Fibroblast of pulmonary artery (primary cell): ENCODE measurements around the gene CAMK1.

Experiments
- DNase-seq: peaks from one replicate; pipeline ENCODE4 v3.0.0-alpha.2; 2010; ENCODE audit warnings: low read depth
- H3K4me3 ChIP-seq: replicated peaks from 2 replicates; pipeline ENCODE4 v1.5.1; 2011; ENCODE audit warnings: low read depth, mild to moderate bottlenecking, control low read depth, low read length, moderate library complexity
- CTCF ChIP-seq: IDR thresholded peaks from 2 replicates; pipeline ENCODE4 v1.5.1; 2011; ENCODE audit warnings: mild to moderate bottlenecking, control low read depth, low read length, inconsistent platforms; ENCODE audit errors: missing control alignments

The CAMK1 gene

DNA sequence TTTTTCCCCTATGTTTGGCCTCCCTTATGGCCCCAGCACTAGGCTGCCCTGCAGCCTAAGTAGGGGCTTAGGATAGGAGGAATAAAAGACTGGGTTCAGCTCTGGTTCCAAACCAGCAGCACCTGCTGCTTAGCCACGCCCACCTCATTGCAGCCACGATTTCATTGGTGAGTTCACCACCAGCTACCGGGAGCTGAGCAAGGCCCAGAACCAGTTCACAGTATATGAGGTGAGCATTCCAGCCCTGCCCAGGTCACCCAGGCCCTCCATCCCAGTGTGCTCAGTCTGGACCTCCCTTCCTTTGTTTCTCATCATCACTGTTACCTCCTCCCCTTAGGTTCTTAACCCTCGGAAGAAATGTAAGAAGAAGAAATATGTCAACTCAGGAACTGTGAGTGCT, 54.6 kb downstream of the CAMK1 start:
- no peak for TF ChIP-seq CTCF
- DNase-seq = no peak
- no peak overlapping the region for H3K4me3 ChIP-seq

DNA sequence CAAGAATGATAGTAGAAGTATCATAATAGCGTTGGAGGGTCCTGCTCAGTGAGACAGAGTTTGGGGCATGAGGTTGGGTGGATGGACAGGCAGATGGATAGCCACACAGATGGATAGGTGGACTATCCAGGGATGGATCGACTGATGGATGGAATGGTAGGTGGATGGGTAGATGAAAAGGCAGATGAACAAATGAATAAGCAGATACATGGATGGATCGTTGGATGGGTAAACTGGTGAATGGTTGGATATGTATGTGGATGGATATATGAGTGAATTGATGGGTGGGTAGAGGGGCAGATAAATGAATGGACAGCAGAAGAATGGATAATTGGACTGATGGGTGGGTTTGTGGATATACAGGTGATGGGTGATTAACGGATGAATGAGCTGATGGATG, 56.6 kb downstream of the CAMK1 start:
- no peak for DNase-seq
- TF ChIP-seq CTCF = no peak
- no peak overlapping the region for H3K4me3 ChIP-seq

DNA sequence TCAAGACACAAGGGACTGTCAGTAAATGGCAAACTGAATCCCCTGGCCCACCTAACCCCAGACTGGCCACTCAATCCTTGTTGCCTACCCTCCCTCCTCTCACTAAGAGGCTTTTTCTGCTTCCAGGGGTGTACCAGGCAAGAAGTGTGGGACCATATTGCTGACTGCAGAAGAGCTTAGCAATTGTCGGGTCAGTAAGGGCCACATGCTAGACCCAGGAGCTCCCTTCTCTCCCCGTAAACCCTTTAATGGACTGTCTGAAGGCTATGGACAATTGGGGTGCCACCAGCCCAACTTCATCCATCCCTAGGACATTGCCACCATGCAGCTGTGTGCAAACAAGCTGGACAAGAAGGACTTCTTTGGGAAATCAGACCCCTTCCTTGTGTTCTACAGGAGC, 57.3 kb downstream of the CAMK1 start:
- no peak overlapping the region for H3K4me3 ChIP-seq
- DNase-seq = no peak
- TF ChIP-seq CTCF = no peak

- no peak for TF ChIP-seq CTCF
- no peak overlapping the region for H3K4me3 ChIP-seq
- DNase-seq = no peak
Observed at GRCh38 chr3:9710174-9710739, 59.5 kb downstream of the CAMK1 start.
